IPS-18a (cell line): ENCODE measurements around the gene ARHGEF26.
"Not testable (repeated sequence)": the region's sequence is repeated elsewhere in the genome, so short reads cannot be mapped to it uniquely, and the experiment has no call there.

Experiments
- H3K27ac ChIP-seq: one replicate; pipeline ENCODE4 v1.5.1; 2013; ENCODE audit warnings: low read length
- H3K27me3 ChIP-seq: one replicate; pipeline ENCODE4 v1.6.1; 2013; ENCODE audit warnings: mild to moderate bottlenecking, low read length; ENCODE audit not compliant: control insufficient read depth, insufficient read depth
- H3K36me3 ChIP-seq: one replicate; pipeline ENCODE4 v1.6.1; 2013; ENCODE audit warnings: low read depth, low read length; ENCODE audit not compliant: control insufficient read depth
- H3K4me1 ChIP-seq: one replicate; pipeline ENCODE4 v1.6.1; 2013; ENCODE audit warnings: low read depth, low read length; ENCODE audit not compliant: control insufficient read depth
- H3K4me3 ChIP-seq: one replicate; pipeline ENCODE4 v1.5.1; 2013; ENCODE audit warnings: low read length
- H3K9ac ChIP-seq: one replicate; pipeline ENCODE4 v1.6.1; 2013; ENCODE audit warnings: mild to moderate bottlenecking, low read length, moderate library complexity
- H3K9me3 ChIP-seq: one replicate; pipeline ENCODE4 v1.6.1; 2013; ENCODE audit warnings: low read depth, low read length; ENCODE audit not compliant: control insufficient read depth

Gene ARHGEF26

DNA sequence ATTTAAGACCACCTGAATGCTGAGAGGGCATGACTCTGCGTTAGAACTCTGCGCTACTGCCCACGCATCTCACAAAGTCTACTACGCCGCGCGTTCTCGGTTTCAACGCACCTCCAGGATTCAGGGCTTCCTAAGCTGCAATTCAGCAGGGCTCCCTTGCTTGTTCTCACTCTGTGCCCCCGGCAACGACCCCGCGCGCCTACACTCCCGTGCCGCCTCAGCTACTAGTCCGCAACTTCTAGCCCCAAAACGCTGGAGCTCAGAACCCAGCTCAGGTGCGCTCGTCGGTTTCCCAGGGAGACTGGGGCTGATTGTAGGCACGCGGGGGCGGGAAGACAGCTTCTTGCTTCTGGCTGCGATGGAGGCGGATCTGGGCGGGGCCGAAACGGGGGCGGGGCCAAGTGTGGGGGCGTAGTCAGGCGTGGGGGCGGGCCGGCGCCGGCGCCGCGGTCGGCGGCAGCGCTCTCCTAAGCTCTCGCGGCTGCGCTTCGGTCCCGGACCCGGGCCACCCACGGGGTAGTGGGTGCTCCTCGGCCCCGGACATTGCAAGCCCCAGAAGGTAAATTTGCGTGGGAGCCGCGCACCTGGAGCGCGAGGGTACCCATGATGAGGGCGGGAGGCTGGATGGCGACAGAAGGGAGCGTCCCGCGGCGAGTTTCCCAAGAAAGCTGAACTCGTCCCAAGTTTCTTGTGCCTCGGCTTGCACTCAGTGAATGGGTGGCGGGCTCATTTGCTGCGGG lies at the start of gene ARHGEF26:
Gene ARHGEF26 (plus strand): TSS at position 430 of the 740 bp plus-strand sequence. CDS start 603 bp downstream, outside the sequence.
- peaks cover 8% of the 10 kb centered on the region for H3K4me1 ChIP-seq
- peaks cover 36% of the 10 kb centered on the region for H3K27me3 ChIP-seq
- H3K9ac ChIP-seq, result peak within 1 kb of the TSS; percentile 65
- H3K36me3 ChIP-seq, result no peaks in the 10 kb centered on the region
- H3K27ac ChIP-seq, result no peak within 1 kb of the TSS
- peak within 1 kb of the TSS; percentile 95 for H3K4me3 ChIP-seq
- H3K9me3 ChIP-seq, result no peaks in the 10 kb centered on the region

GRCh38 chr3:154074966-154075365 lies 46.2 kb upstream of the ARHGEF26 start:
- no peak overlapping the region for H3K4me3 ChIP-seq
- no peak overlapping the region for H3K9ac ChIP-seq

DNA sequence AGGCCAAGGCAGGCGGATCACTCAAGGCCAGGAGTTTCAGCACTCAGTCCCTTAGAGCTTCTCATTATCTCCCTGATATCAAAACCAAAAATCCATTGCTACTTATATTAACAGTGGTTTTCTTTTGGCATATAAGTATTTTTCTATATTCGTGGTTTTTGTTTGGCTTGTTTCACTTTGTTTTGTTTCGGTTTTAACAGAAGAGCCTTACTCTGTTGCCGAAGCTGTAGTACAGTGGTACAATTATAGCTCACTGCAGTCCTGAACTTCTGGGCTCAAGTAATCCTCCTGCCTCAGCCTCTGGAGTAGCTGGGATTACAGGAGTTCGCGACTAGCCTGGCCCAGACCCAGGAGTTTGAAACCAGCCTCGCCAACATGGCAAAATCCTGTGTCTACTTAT lies 42.5 kb upstream of the ARHGEF26 start:
- no peak overlapping the region for H3K27ac ChIP-seq

More at GRCh38 chr3:154074966-154075365, 46.2 kb upstream of the ARHGEF26 start:
- no peaks in the 10 kb centered on the region for H3K27me3 ChIP-seq
- no peaks in the 10 kb centered on the region for H3K9me3 ChIP-seq
- H3K27ac ChIP-seq, result no peak overlapping the region
- no peaks in the 10 kb centered on the region for H3K36me3 ChIP-seq
- no peaks in the 10 kb centered on the region for H3K4me1 ChIP-seq

DNA sequence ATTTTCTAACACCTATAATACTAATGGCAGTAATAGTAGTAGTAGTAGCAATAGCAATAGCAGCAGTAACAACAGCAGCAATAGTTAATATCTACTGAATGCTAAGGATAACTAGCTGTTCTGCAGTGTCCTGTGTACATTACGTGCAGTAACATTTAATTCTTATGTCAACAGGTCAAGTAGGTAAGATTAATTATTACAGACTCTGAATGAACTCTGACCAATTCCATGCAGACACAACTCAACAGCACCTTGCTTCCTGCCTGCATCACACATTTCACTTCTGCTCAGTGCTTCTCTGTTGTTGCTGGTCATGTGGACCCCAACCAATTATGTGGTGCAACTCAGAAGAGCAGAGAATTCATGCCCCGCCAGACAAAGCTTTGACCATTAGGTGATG lies 39.9 kb upstream of the ARHGEF26 start:
- Histone ChIP-seq H3K27ac (no peak overlapping the region), H3K9ac (no peak overlapping the region)

More for the DNA sequence above, 42.5 kb upstream of the ARHGEF26 start:
- no peaks in the 10 kb centered on the region for H3K36me3 ChIP-seq
- H3K4me1 ChIP-seq, result no peaks in the 10 kb centered on the region
- H3K9me3 ChIP-seq, result no peaks in the 10 kb centered on the region
- H3K4me3 ChIP-seq, result no peak overlapping the region
- H3K27me3 ChIP-seq, result no peaks in the 10 kb centered on the region
- no peak overlapping the region for H3K9ac ChIP-seq

DNA sequence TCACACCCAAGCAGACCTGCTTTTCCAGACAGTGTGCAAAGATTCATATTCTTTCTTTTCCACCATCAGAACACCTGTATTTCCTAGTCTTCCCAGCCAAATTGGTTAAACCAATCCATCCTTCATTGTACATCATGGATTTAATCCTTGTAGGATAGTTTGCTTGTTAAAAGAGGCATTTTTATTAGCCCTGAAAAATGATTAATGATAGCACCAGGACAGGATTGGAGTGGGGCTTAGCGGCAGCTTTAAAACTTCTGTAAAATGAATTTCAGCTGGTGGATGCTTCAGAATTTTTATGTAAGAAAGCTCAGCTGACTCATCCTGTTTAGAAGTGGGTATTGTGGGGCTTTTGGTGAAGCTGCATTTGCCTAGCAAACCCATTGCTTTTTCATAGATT lies 36.1 kb upstream of the ARHGEF26 start:
- Histone ChIP-seq H3K4me1 (no peaks in the 10 kb centered on the region), H3K9ac (no peak overlapping the region), H3K36me3 (no peaks in the 10 kb centered on the region), H3K27ac (no peak overlapping the region), H3K9me3 (no peaks in the 10 kb centered on the region), H3K4me3 (no peak overlapping the region), H3K27me3 (no peaks in the 10 kb centered on the region)

More for the DNA sequence above, 39.9 kb upstream of the ARHGEF26 start:
- Histone ChIP-seq H3K36me3 (no peaks in the 10 kb centered on the region), H3K4me3 (no peak overlapping the region), H3K9me3 (no peaks in the 10 kb centered on the region), H3K4me1 (no peaks in the 10 kb centered on the region), H3K27me3 (no peaks in the 10 kb centered on the region)

GRCh38 chr3:154085799-154086198 lies 35.4 kb upstream of the ARHGEF26 start:
- no peaks in the 10 kb centered on the region for H3K9me3 ChIP-seq
- no peak overlapping the region for H3K9ac ChIP-seq
- no peak overlapping the region for H3K4me3 ChIP-seq
- no peak overlapping the region for H3K27ac ChIP-seq
- H3K36me3 ChIP-seq, result no peaks in the 10 kb centered on the region
- H3K4me1 ChIP-seq, result no peaks in the 10 kb centered on the region
- no peaks in the 10 kb centered on the region for H3K27me3 ChIP-seq

GRCh38 chr3:154086286-154086685 lies 34.9 kb upstream of the ARHGEF26 start:
- H3K9ac ChIP-seq, result no peak overlapping the region
- no peaks in the 10 kb centered on the region for H3K27me3 ChIP-seq
- H3K4me3 ChIP-seq, result no peak overlapping the region

GRCh38 chr3:154087756-154088480 lies 33.3 kb upstream of the ARHGEF26 start:
- not testable (repeated sequence) for H3K9me3 ChIP-seq, H3K36me3 ChIP-seq, H3K9ac ChIP-seq, H3K4me3 ChIP-seq, H3K27ac ChIP-seq, H3K4me1 ChIP-seq, H3K27me3 ChIP-seq

More at GRCh38 chr3:154086286-154086685, 34.9 kb upstream of the ARHGEF26 start:
- Histone ChIP-seq H3K36me3 (no peaks in the 10 kb centered on the region), H3K9me3 (no peaks in the 10 kb centered on the region), H3K4me1 (no peaks in the 10 kb centered on the region), H3K27ac (no peak overlapping the region)

- Histone ChIP-seq H3K27ac (no peak overlapping the region), H3K4me1 (no peaks in the 10 kb centered on the region), H3K9me3 (no peaks in the 10 kb centered on the region), H3K4me3 (no peak overlapping the region), H3K9ac (no peak overlapping the region), H3K36me3 (no peaks in the 10 kb centered on the region), H3K27me3 (no peaks in the 10 kb centered on the region)
Measured at GRCh38 chr3:154089421-154090420, 31.5 kb upstream of the ARHGEF26 start.

- no peaks in the 10 kb centered on the region for H3K4me1 ChIP-seq
- H3K27me3 ChIP-seq, result no peaks in the 10 kb centered on the region
- no peaks in the 10 kb centered on the region for H3K36me3 ChIP-seq
- no peak overlapping the region for H3K27ac ChIP-seq
- H3K9ac ChIP-seq, result no peak overlapping the region
- no peak overlapping the region for H3K4me3 ChIP-seq
- no peaks in the 10 kb centered on the region for H3K9me3 ChIP-seq
Measured at GRCh38 chr3:154094051-154094450, 27.1 kb upstream of the ARHGEF26 start.

DNA sequence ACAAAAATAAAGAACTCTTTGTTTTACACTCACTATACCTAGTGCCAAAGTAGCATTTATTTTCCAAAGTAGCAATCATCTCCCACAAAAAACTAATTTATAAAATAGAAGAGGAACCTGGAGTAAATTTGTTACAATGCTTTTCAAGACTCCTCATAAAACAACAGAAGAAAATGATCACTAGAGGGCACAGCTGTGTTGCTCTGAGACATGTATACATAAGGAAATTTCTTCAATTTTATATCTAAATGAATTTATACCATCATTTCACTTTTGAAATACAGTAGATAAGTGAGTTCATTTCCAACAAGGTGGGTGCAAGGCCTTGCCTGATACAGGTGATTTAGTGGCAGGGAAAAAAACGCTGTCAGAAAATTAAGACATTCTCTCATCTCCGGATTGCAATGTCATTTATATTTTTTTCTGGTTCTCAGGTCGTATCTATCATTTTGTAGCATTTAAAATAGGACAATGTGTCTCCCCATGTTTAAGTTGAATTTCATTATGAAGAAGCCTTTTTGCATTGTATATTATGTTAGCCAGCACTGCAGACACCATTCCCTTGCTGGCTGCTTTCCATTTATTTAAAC lies 25.3 kb upstream of the ARHGEF26 start:
- Histone ChIP-seq H3K27ac (no peak overlapping the region), H3K4me3 (no peak overlapping the region), H3K4me1 (no peaks in the 10 kb centered on the region), H3K36me3 (no peaks in the 10 kb centered on the region), H3K27me3 (no peaks in the 10 kb centered on the region), H3K9me3 (no peaks in the 10 kb centered on the region), H3K9ac (no peak overlapping the region)
